HepG2 (cell line): ENCODE data around the gene CRLF1. TPM values are rescaled to one million over a fixed set of nuclear protein-coding genes. Genes with fewer than 3 reads are reported as not detected.
A peak's percentile ranks its signal among the peaks of the same experiment; 100 is the strongest.

Experiments
- ATAC-seq: fragments of 200-7000 bp; cut with Tn5 transposase; 3 replicates; pipeline ENCODE4 v1.9.1; 2020; ENCODE audit warnings: mild to moderate bottlenecking, moderate library complexity
- BruUV-seq: library from RNA; stranded (reverse); fragments of 400-500 nt; replicated peaks from 2 replicates; lab custom pipeline; 2021; lab: Mats Ljungman, UMichigan
- CTCF ChIA-PET: fragments of 300-600 bp; formaldehyde crosslinking; extraction: SDS; loops from one replicate; lab custom pipeline; 2021; ENCODE audit warnings: low total read pairs, inconsistent platforms, low intra/inter-chr PET ratio; lab: Yijun Ruan, JAX
- POLR2A ChIA-PET: fragments of 350-600 bp; sonication (Branson Sonifier 250); formaldehyde crosslinking; loops from one replicate; lab custom pipeline; 2020; ENCODE audit warnings: antibody characterized with exemption, inconsistent platforms; lab: Yijun Ruan, JAX
- DNase-seq: peaks from one replicate; pipeline ENCODE4 v3.0.0-alpha.2; 2015; ENCODE audit warnings: low spot score
- FAIRE-seq: peaks from 3 replicates; lab custom pipeline; 2011; peaks lifted over from hg19 to GRCh38; lab: Jason Lieb, UNC
- H2AFZ ChIP-seq: one replicate; pipeline ENCODE4 v1.6.1; 2011; ENCODE audit warnings: low read length, inconsistent platforms
- H3K27ac ChIP-seq: fragments of 300-600 bp; 3 replicates; pipeline ENCODE4 v1.8.0; 2011; ENCODE audit warnings: mixed run types, mild to moderate bottlenecking, mixed read lengths, low read length, inconsistent platforms; ENCODE audit not compliant: insufficient read depth; ENCODE audit errors: extremely low read length
- H3K27me3 ChIP-seq, 2 experiments: fragments of 200-600 bp in 1 of 2; 2 replicates in 1 of 2; 3 replicates in 1 of 2; pipeline versions ENCODE4 v1.6.0 to v1.8.0; 2011; ENCODE audit warnings: low read length in 2 of 2, mild to moderate bottlenecking in 2 of 2, moderate library complexity in 2 of 2, inconsistent platforms in 1 of 2; ENCODE audit not compliant: insufficient read depth in 2 of 2, control insufficient read depth in 1 of 2
- H3K36me3 ChIP-seq, 2 experiments: fragments of 200-600 bp in 1 of 2; replicated peaks in 1 of 2; 2 replicates in 1 of 2; 3 replicates in 1 of 2; pipeline versions ENCODE4 v1.5.1 to v1.8.0; 2011; ENCODE audit warnings: low read length in 2 of 2, inconsistent platforms in 1 of 2; ENCODE audit not compliant: insufficient read depth in 2 of 2, control insufficient read depth in 1 of 2
- H3K4me1 ChIP-seq: 2 replicates; pipeline ENCODE4 v1.5.1; 2012; ENCODE audit warnings: low read length, inconsistent platforms; ENCODE audit not compliant: insufficient read depth
- H3K4me2 ChIP-seq: 2 replicates; pipeline ENCODE4 v1.6.0; 2011; ENCODE audit warnings: low read depth, low read length, inconsistent platforms
- H3K4me3 ChIP-seq, 3 experiments: fragments of 200-600 bp in 1 of 3; sonication (generic), shearing (Covaris generic) in 1 of 3; replicated peaks in 1 of 3; 2 replicates each; pipeline ENCODE4 v1.5.1; 2011 to 2016; ENCODE audit warnings: low read length in 3 of 3, inconsistent platforms in 2 of 3, low read depth in 2 of 3, mild to moderate bottlenecking in 2 of 3, control low read depth in 1 of 3, mixed read lengths in 1 of 3; ENCODE audit not compliant: insufficient read depth in 1 of 3
- H3K79me2 ChIP-seq: one replicate; pipeline ENCODE4 v1.6.1; 2011; ENCODE audit warnings: low read length, inconsistent platforms; ENCODE audit not compliant: insufficient read depth
- H3K9ac ChIP-seq: 2 replicates; pipeline ENCODE4 v1.6.0; 2011; ENCODE audit warnings: mild to moderate bottlenecking, low read depth, low read length, inconsistent platforms; ENCODE audit not compliant: insufficient read depth
- H3K9me3 ChIP-seq: 2 replicates; pipeline ENCODE4 v1.5.1; 2012; ENCODE audit warnings: mild to moderate bottlenecking, low read length
- H4K20me1 ChIP-seq: 2 replicates; pipeline ENCODE4 v1.6.0; 2011; ENCODE audit warnings: inconsistent platforms, mild to moderate bottlenecking, low read length, moderate library complexity; ENCODE audit not compliant: insufficient read depth
- AGO2 ChIP-seq: fragments of 200-400 bp; formaldehyde crosslinking; optimal IDR thresholded peaks from 2 replicates; pipeline ENCODE3; 2017; ENCODE audit warnings: mild to moderate bottlenecking, low read depth, low read length, moderate library complexity
- ARNT2 ChIP-seq: sonication (generic); formaldehyde crosslinking; IDR thresholded peaks from 2 replicates; pipeline ENCODE4 v1.8.0; 2022; ENCODE audit warnings: mild to moderate bottlenecking, low read depth, missing genetic modification reagents, moderate library complexity
- CBFB ChIP-seq: sonication (generic); formaldehyde crosslinking; IDR thresholded peaks from 2 replicates; pipeline ENCODE4 v1.4.0; 2020; ENCODE audit warnings: missing genetic modification reagents
- HNF1B ChIP-seq: sonication (generic); formaldehyde crosslinking; IDR thresholded peaks from 2 replicates; pipeline ENCODE4 v1.5.1; 2020; ENCODE audit warnings: mild to moderate bottlenecking, moderate library complexity, missing genetic modification reagents
- ISX ChIP-seq: sonication (generic); formaldehyde crosslinking; conservative IDR thresholded peaks from 2 replicates; pipeline ENCODE4 v1.5.0; 2020; ENCODE audit warnings: missing genetic modification reagents
- MIER2 ChIP-seq: IDR thresholded peaks from 2 replicates; pipeline ENCODE4 v1.6.1; 2016; ENCODE audit warnings: missing biosample characterization, missing genetic modification reagents
- RBFOX2 ChIP-seq: fragments of 200-400 bp; formaldehyde crosslinking; IDR thresholded peaks from 2 replicates; pipeline ENCODE4 v1.6.1; 2017; ENCODE audit warnings: low read depth, mild to moderate bottlenecking, low read length
- ZBTB25 ChIP-seq: IDR thresholded peaks from 2 replicates; pipeline ENCODE4 v1.6.1; 2018; ENCODE audit warnings: missing genetic modification reagents
- ZBTB3 ChIP-seq: sonication (generic); formaldehyde crosslinking; IDR thresholded peaks from 2 replicates; pipeline ENCODE4 v1.4.0; 2020; ENCODE audit warnings: low read depth, mild to moderate bottlenecking, moderate library complexity, missing genetic modification reagents, borderline replicate concordance
- ZKSCAN5 ChIP-seq: sonication (generic); formaldehyde crosslinking; IDR thresholded peaks from 2 replicates; pipeline ENCODE4 v1.5.1; 2020; ENCODE audit warnings: mild to moderate bottlenecking, missing genetic modification reagents
- ZNF331 ChIP-seq: sonication (generic); formaldehyde crosslinking; IDR thresholded peaks from 2 replicates; pipeline ENCODE4 v1.4.0; 2020; ENCODE audit warnings: missing genetic modification reagents
- ZNF878 ChIP-seq: sonication (generic); formaldehyde crosslinking; IDR thresholded peaks from 2 replicates; pipeline ENCODE4 v1.8.1; 2023; ENCODE audit warnings: mild to moderate bottlenecking, missing genetic modification reagents, moderate library complexity
- WGBS: methylation state at CpG from one replicate; pipeline ENCODE4 v1.1.6; 2017; ENCODE audit warnings: low lambda C conversion rate; 5-methylcytosine and 5-hydroxymethylcytosine counted together
- in situ Hi-C: cut with HindIII; loops from 2 replicates; pipeline ENCODE4 v1.10.0; 2017; ENCODE audit warnings: low pct_unique_long_range_greater_than_20kb; ENCODE audit not compliant: extremely low pct_ligation_motif_present
- intact Hi-C: fragments of 100-400 bp; cut with micrococcal nuclease; formaldehyde crosslinking; loops from one replicate; pipeline ENCODE4 v1.10.0; 2022; ENCODE audit not compliant: unreplicated experiment
- polyA plus RNA-seq, 8 experiments: library from polyadenylated mRNA; depleted of rRNA in 3 of 8; stranded (reverse) in 7 of 8; unstranded in 1 of 8; fragments of >200 nt; fragmentation: Illumina TruSeq in 4 of 8; extraction: Trizol in 4 of 8; gene quantifications; 2 replicates each; pipeline versions ENCODE4 v1.2.1 to v1.2.3, GENCODE V29; 2011 to 2016; ENCODE audit warnings: low read depth in 4 of 8, missing spikeins in 1 of 8, mixed read lengths in 1 of 8; ENCODE audit not compliant: insufficient read depth in 1 of 8
- total RNA-seq, 5 experiments: library from RNA; depleted of rRNA; stranded (reverse); fragments of >200 nt; fragmentation: Illumina TruSeq; extraction: Trizol; gene quantifications; 2 replicates each; pipeline ENCODE4 v1.2.3, GENCODE V29; 2016; ENCODE audit warnings: low read depth in 1 of 5

Gene CRLF1
- total and polyA plus RNA-seq, 2 of the 13 experiments (the other 11 are each of a cell fraction or from before 2014, with no cell fraction given), result 217 to 296 TPM

- H3K79me2 ChIP-seq, result peaks cover 20% of the 10 kb centered on the region
- no peak overlapping the region for H3K9ac ChIP-seq
- DNase-seq (no peak), FAIRE-seq (no peak), ATAC-seq (no peak)
- H3K9me3 ChIP-seq, result no peaks in the 10 kb centered on the region
- H3K27me3 ChIP-seq, result no peaks in the 10 kb centered on the region
- H3K27ac ChIP-seq, result no peak overlapping the region
- no peak for TF ChIP-seq ZBTB25 (CRISPR knock-in tag)
- no peak for TF ChIP-seq ZBTB3 (CRISPR knock-in tag)
- no peak for TF ChIP-seq MIER2
- TF ChIP-seq ARNT2 (CRISPR knock-in tag), result no peak
- TF ChIP-seq ISX, result no peak
- TF ChIP-seq ZNF331 (CRISPR knock-in tag), result no peak
- no peak for TF ChIP-seq CBFB (CRISPR knock-in tag)
- TF ChIP-seq RBFOX2, result 0 out of 2 replicates have a peak, but pooled peaks have one; percentile 25
- no peak for TF ChIP-seq ZNF878
- peak; percentile 66 for TF ChIP-seq AGO2
- no peak for TF ChIP-seq HNF1B (CRISPR knock-in tag)
- no peak for TF ChIP-seq ZKSCAN5
- TF ChIP-seq, all 625 proteins: peak for 2
- ChIA-PET POLR2A (no interaction called here), CTCF (no interaction called here)
- H3K36me3 ChIP-seq, result peaks cover 20 to 49% of the 10 kb centered on the region in 2 experiments; a peak in 4 of 5 replicates
- BruUV-seq, result no TSS peak
- no peak overlapping the region for H3K4me3 ChIP-seq
- WGBS, result 95% methylated on average over 18 of the region's 20 CpGs
- peaks cover 17% of the 10 kb centered on the region for H3K4me1 ChIP-seq
- intact Hi-C loops, result no loop called here
- no peak overlapping the region for H2AFZ ChIP-seq
- in situ Hi-C loops, result no loop called here
- peaks cover 17% of the 10 kb centered on the region for H4K20me1 ChIP-seq
- H3K4me2 ChIP-seq, result no peak overlapping the region
Observed at GRCh38 chr19:18599485-18599884, 7.1 kb downstream of the CRLF1 start.
